NCI-H1092 treated with DMSO at 0.1 percent for 48 hours (cell line): ENCODE measurements around the gene FSIP1.

ENCODE experiments used
- DNase-seq: peaks from one replicate; lab custom pipeline; 2025; lab: John Stamatoyannopoulos, UW

Gene FSIP1

DNA sequence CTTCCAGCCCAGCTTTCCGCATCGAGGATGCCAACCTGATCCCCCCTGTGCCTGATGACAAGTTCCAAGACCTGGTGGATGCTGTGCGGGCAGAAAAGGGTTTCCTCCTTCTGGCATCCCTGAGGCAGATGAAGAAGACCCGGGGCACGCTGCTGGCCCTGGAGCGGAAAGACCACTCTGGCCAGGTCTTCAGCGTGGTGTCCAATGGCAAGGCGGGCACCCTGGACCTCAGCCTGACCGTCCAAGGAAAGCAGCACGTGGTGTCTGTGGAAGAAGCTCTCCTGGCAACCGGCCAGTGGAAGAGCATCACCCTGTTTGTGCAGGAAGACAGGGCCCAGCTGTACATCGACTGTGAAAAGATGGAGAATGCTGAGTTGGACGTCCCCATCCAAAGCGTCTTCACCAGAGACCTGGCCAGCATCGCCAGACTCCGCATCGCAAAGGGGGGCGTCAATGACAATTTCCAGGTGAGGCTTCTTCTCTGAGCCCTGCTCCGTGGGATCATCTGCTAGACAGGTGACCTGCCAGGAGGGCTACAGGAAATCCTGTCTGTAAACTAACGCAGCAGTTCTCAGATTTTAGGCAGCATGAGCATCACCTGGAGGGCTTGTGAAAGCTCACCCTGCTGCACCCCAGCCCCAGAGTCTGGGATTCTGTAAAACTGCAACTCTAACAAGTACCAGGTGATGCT lies 200.2 kb downstream of the FSIP1 start:
- no peak for DNase-seq

DNA sequence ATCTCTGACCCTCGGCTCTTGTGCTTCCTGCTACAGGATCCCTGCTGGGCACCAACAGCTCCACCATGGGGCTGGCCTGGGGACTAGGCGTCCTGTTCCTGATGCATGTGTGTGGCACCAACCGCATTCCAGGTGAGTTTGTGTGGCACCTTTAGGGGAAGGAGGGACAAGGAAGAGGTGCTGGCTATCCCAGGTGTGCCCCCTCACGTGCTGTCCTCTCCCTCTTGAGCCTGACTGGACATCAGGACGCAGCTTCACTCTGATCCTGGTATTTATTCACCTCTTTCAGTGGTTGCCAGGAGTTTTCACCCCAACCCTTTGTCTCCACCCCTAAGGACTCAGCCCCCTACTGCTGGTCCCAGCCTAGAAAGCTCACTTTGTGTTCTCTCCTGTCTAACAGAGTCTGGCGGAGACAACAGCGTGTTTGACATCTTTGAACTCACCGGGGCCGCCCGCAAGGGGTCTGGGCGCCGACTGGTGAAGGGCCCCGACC lies 200.8 kb downstream of the FSIP1 start:
- no peak for DNase-seq

DNA sequence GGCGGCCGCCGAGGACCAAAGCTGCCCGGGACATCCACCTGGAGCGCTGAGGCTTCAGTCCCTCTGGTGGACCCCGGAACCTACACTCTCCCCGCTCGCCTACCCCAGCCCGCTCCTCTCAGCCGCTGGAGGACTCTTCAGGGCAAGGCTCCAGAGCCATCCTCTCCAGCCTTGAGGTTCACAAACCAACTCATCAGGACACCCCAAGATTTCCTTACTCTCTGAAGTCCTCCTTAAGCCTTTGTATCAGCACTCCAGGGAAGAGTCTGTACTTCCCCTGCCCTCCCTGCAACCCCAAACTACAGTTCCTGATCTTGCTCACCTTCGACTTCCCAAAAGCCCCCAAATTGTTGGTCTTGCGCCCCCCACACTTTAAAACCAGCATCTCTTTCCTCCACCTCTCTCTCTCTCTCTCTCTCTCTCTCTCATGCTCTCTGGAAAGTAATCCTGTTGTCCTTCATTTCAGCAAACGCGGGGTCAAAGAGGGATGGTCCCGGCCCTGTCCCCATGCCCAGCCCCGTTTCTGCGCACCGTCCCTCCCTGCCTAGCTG lies 201.3 kb downstream of the FSIP1 start:
- no peak for DNase-seq

DNA sequence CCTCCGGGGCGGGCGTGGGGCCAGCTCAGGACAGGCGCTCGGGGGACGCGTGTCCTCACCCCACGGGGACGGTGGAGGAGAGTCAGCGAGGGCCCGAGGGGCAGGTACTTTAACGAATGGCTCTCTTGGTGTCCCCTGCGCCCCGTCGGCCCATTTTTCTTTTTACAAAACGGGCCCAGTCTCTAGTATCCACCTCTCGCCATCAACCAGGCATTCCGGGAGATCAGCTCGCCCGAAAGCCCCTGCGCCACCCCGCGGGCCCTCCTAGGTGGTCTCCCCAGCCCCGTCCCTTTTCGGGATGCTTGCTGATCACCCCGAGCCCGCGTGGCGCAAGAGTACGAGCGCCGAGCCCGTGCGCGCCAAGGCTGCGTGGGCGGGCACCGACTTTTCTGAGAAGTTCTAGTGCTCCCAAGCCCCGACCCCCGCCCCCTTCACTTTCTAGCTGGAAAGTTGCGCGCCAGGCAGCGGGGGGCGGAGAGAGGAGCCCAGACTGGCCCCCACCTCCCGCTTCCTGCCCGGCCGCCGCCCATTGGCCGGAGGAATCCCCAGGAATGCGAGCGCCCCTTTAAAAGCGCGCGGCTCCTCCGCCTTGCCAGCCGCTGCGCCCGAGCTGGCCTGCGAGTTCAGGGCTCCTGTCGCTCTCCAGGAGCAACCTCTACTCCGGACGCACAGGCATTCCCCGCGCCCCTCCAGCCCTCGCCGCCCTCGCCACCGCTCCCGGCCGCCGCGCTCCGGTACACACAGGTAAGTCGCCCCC lies 202.0 kb downstream of the FSIP1 start, which contains the start of gene THBS1:
Gene THBS1, plus strand, starts transcription at position 595 of the 757 bp plus-strand sequence. CDS start 779 bp downstream, outside the sequence.
- no peak for DNase-seq

DNA sequence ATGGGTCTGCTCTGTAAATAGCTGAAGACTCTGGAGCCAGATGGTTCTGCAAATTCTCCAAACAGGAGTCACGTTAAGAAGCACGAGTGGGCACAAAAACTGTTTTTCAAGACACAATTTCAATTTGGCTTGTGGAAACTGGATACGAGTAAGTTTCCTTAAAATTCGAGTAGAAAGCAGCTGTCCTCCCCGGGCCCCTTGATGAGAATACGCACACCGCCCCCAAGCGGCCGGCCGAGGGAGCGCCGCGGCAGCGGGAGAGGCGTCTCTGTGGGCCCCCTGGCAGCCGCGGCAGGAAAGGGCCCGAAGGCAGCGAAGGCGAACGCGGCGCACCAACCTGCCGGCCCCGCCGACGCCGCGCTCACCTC lies 202.5 kb downstream of the FSIP1 start:
- DNase-seq, result peak; percentile 70

DNA sequence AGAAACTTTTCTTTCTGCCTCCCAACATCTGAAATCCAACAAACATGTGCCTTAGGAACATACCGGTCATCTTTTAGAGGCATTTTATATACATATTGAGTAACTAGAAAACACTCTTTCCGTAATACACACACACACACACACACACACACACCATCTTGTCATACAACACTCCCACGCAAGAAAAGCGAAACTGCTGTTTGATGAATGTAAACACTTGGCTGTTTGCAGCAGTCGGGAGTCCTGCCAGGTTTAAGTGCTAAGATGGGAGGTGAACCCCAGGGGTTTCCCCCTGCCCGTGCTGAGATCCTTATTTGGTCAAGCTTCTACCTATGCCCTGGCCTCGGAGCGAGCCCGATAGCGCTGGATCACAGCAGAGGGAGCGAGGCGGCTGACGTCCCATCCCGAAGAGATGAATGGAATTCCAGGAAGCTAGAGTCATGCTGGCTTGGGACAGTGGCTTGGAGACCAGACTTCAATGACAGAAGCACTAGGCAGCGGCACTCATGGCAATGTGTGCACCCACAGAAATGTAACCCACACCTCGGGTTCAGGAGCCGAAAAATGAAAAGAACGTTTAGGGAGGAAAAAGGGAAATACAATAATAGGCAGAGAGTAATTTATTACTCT lies 203.0 kb downstream of the FSIP1 start:
- DNase-seq, result peak; percentile 24

DNA sequence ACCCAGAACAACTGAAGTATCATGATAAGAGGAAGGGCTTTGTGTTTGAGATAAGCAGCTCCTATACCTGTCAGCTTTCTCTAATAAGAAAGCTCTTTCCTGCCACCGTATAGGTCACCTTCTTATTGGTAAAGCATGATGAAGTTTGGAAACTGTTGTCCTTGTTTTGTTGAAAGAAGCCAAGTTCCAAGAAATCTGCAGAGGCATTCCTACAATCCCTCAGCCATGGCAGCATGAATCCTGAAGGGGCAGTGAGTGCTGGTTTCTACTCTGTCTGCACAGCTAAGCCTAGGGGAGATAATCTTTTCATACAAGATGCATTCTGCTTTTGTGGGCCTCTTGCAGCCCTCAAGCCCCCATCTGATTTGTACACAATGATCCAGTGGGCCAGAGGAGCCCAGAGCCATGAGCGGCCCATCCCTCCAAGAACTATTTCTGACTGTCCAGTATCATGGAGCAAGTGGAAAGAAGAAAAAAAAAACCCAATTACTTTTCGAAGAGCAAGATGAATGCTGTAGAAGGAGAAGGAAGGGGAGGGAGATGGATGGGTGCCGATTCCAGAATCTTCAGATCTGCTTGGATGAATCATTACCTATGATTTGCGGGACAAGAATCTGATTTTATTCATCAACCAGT lies 203.7 kb downstream of the FSIP1 start:
- DNase-seq, result no peak

DNA sequence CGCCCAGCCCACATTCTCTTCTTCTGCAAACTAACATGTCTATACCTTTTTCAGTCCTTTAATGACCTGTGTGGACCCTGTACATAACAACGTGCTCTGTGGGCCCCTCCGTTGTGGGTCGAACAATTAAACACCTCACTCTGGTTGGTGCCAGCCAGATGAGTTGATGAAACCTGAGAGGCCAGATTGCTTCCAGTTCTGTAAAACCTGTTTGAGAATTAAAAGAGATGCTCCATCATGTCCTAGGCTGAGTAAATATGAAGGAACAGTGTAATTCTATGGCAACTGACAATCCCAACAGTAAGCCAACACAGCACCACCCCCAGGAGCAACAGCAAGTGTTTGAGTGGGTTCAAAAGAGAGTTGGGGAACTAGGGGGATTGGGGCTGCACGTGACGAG lies 207.5 kb downstream of the FSIP1 start:
- DNase-seq, result no peak

DNA sequence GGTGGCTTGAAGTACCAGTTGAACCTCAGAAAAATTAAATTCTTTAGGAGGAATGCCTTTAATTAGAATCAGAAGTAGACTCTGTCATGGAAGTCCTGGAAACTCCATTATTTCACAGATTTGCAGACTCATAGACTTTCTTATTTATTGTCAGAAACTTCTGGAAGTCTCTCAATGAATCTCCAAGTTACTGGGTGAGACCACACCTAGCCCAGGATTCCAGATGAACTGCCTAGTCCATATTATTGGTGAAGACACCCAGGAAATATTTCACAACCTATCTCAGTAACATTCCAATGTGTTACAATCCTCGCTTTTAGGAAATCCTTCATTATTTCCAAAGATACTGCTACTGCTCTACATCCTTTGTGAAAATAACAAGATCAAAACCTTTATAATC lies 208.2 kb downstream of the FSIP1 start:
- DNase-seq, result no peak

DNA sequence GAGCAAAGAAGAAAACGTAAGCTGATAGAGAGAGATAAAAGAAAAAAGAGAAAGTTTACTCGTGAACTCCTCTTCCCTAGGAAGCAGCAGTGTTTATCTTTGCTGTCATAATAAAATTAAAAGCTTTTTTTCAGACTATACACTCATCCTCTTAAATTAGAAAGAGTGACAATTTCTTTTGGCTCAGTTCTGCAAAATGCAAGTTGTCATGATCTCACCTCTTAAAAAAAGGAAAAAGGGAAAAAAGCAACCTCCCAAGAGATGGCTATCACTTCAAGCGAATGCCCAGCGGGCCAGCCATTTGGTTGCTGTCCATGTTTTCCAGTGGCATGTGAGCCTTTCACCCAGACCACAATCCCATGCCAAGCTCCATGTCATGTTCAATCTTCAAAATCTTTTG lies 208.8 kb downstream of the FSIP1 start:
- DNase-seq, result no peak

DNA sequence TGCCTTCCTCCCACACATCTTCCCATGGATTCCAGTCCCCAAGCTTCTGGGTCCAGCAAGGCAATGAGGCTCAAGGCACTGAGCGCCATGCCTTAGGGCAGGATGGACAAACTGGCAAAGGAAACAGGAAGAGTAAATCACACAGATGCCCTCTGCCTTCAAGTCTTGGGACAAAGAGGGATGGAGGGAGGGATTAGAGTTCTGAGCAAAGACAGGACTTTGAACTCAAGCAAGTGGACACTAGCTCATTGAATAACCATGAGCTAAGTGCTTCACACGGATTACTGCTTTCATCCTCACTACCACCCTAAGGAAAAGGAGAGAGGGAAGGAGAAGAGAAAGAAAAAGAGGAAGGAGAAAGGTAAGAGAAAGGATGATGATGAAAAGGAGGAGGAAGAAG lies 209.4 kb downstream of the FSIP1 start:
- no peak for DNase-seq

DNA sequence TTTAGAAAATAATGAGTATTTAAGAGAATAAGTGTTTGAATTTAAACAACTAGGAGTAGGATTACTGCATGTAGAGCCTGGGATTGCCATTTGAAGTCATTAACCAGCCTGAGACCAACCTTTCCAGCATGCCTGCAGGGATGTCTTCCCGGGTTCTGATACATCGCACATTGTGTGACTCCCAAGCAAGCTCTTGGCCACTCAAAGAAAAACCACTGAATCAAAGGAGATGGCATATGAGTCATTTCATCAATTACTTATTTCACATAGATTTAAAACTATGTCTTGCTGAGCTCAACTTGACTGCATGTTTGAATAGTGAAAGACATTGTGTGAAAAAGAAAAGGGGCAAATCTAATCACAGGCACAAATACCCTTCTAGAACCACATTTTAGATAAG lies 216.8 kb downstream of the FSIP1 start:
- no peak for DNase-seq

DNA sequence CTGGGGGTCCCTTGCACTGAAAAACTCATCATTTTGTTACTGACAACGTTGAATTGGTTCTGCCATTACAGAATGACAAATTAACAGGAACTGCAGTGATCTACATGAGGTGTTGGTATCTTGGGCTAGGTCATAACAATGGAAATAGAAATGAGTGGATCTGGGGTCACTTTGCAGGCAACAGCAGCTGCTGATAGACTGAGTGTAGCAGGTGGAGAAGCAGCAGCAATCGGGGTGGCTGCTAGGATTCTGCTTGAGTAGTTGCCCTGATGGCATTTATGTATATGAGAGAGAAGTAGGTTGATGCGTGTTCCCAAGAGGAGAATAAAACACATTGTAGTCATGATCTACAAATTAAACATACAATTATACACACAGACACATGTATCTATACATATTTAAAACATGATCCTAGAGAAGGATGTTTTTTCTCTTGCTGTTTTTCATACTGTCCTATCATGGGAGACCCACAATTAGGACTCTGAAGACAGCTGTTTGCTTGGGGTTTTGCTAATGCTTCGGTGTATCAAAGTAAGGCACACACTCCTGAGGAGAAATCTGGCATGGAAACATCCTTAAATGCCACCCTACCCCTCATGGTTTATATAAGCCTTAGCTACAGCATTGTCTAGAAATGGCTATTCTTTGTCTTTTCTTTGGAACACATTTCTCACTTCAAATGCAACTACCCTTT lies 217.5 kb downstream of the FSIP1 start:
- no peak for DNase-seq

DNA sequence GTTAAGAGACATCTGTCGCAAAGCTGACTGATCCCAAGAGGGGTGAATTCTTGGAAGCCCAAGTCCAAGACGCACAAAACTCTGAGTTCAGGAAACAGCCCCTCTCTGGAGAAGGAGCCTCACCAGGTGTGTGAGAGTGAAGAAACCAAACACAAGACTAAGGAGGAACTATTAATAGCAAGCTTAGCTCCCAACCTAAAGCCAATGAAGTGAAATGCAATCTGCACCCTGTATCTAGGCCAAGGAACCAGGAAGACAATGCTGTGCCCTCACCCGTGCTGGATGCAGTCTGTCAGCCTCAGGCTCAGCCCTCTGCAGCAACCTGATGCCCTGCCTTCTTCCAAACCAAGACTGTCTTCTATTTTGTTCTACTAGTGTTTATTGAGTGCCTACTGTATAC lies 224.2 kb downstream of the FSIP1 start:
- no peak for DNase-seq

DNA sequence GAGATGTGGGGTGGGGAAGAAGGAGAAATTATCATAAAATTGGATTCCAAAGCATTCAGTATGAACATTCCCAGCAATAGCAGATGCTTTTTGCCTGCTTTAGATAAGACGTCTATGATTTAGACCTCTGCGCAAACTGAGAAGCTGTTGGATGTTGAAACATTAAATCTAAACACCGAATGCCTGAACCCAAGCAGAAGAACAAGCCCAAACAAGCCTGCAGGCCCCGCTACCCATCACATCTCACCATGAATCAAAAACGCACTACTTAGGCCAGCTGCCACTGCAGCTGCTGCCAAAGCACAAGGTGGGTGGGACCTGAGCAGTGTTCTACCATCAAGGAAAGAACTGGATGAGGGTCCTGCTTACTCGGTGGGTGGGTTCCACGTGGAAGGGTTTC lies 226.2 kb downstream of the FSIP1 start:
- no peak for DNase-seq

DNA sequence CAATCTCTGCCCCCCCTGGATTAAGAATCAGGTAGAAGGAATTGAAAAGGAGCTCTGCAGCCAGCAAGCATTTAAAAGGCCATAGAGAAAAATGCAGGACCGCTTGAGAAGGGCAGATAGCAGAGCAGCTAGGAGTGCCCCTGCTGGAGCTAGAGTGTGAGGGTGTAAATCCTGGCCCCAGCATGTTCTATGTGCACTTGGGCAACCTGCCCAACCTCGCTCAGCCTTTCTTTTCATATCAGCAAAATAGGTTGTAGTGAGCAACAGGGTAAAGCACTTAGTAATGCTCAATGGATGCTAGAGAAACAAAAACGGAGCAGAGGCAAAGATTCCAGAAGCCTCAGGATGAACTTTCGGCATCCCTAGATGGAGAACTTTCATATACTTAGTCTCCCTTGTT lies 226.8 kb downstream of the FSIP1 start:
- peak; percentile 4 for DNase-seq

DNA sequence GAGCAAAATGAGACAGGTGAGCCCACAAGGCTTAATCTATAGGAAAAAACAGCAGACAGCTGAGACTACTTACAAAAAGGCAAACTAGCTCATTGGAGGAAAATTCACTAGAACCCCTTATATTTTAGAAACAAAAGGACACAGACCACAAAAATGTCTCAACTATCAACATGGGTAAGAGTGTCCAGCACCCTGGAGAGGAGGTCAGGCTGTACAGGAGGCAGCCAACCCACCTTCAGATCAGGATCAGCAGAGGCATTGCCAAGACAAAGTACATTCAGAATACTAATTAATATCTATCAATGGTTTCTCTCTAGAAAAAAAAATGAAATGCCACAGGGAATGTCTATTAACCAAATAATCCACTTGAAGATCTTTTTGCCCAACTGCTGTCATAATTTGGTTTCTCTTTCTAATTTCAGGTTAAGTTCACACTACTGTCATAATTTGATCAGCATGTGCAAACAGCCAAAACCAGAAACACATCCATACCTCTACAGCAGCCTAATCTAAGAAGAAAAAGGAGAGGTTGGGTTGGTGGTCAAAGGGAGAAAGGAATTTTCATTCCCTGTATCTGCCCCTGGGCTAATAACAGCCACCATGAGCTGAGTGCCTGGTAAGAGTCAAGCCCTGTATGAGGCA lies 227.8 kb downstream of the FSIP1 start:
- DNase-seq, result peak; percentile 44

DNA sequence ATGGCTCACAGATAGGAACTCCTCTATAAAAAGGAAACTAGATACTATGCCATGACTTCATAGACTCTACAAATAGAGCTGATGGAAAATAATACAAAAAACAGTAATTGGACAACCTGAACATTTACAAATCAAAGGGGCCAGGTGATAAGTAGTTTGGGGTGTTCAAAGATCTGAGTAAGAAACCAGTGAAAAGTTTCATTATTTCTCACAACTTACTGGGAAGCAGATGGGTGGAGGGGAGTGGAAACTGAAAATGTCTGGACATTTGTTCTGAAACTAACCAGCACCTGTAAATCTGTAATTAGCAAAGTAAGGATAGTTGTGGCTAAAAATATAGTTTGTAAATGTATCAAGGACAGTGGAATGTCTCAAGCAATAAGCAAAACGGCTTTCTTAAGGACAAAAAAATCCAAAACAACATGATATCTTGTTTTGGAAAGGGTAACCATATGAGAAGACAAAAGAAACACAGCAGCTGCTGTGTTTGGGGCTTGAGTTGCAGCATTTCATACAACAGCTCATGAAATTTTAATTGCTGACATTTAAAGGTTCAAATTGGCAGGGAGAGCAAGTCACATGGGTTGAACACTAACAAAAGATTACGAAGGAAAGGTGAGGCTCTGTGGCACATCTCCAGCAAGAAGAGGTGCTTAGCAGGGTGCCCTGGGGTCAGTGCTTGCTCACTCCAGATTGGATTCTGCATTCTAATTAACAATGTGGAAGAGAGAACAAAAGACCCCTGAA lies 228.5 kb downstream of the FSIP1 start:
- peak; percentile 88 for DNase-seq

DNA sequence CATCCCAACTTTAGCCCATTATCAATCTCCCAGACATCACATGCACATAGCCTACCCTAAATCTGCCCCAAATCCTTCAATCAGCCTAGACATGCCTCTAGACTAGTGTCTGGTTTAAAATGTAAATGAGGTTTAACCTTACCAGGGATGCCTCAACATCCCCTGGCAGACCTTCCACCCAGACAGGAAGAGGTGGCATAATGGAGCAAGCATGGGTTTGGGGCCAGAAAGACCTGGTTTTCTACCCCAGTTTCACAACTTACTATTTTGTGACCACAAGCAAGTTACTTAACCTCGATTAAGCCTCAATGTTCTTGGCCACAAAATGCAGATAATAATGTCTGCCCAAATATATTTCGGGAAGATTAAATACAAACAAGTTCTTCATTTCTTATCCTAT lies 230.1 kb downstream of the FSIP1 start:
- DNase-seq, result no peak

DNA sequence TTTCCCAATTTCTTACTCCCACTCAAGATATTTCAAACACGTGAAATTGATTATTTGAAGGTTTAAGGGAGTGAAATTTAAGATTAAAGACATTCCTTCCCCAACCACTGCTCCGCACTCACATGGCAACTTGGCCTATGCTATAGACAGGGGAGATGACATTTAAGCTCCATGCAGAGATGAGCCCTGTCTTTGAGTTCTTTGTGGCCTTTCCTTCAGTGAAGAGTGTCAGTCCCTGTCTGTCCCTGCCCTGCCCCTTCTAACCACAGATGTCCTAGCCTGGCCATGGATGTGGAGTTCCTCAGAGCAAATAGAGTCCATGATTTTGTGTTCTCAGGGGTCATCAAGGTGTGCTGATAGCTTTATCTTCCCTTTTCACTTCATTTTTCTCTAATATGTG lies 231.2 kb downstream of the FSIP1 start:
- no peak for DNase-seq
